Measurements from ENCODE around the gene FBXW4.

Gene FBXW4

GRCh38 chr10:101565936-101566332 lies 129.0 kb downstream of the FBXW4 start:
- no peak overlapping the region for H3K18ac ChIP-seq (ENCODE audit: low read length)
- WGBS (ENCODE audit: extremely low coverage, insufficient coverage, low lambda C conversion rate) = no CpG with 5 or more reads among the region's 8 CpGs
- no peaks in the 10 kb centered on the region for H3K79me1 ChIP-seq (ENCODE audit: low read length)
- no peak overlapping the region for H3K56ac ChIP-seq (ENCODE audit: low read length)
- H3K4me2 ChIP-seq (ENCODE audit: low read length) = no peak overlapping the region
- H4K5ac ChIP-seq (ENCODE audit: low read length) = no peak overlapping the region
- no peak overlapping the region for H3K23ac ChIP-seq (ENCODE audit: low read length)
- no peak overlapping the region for H2BK5ac ChIP-seq (ENCODE audit: low read length)
- no peak overlapping the region for H2BK15ac ChIP-seq (replicated peaks; ENCODE audit: low read depth)
- no peaks in the 10 kb centered on the region for H3K36me3 ChIP-seq (ENCODE audit: control insufficient read depth, insufficient read depth, low read length)
- no peak overlapping the region for H3K9ac ChIP-seq (ENCODE audit: low read length)
- H3K4me3 ChIP-seq (ENCODE audit: low read length) = no peak overlapping the region
- no peak overlapping the region for H3K4ac ChIP-seq (ENCODE audit: low read depth, low read length)
- no peak overlapping the region for H4K8ac ChIP-seq (ENCODE audit: low read depth, low read length)
- peaks cover 6% of the 10 kb centered on the region for H3K27me3 ChIP-seq (ENCODE audit: insufficient read depth, low read length, poor library complexity)
- H3K4me1 ChIP-seq (ENCODE audit: control insufficient read depth, low read depth, low read length) = no peaks in the 10 kb centered on the region
- H2AK5ac ChIP-seq (ENCODE audit: low read length) = no peak overlapping the region
- H3K79me2 ChIP-seq (ENCODE audit: control insufficient read depth, insufficient read depth, low read length) = no peaks in the 10 kb centered on the region
- no peak for DNase-seq
- no peak overlapping the region for H2BK120ac ChIP-seq (ENCODE audit: low read depth, low read length)
- H3K27ac ChIP-seq (ENCODE audit: low read depth, low read length) = no peak overlapping the region

- Histone ChIP-seq H2BK5ac (ENCODE audit: low read length) (no peak overlapping the region), H3K27ac (ENCODE audit: low read depth, low read length) (no peak overlapping the region), H2BK120ac (ENCODE audit: low read depth, low read length) (no peak overlapping the region), H3K4ac (ENCODE audit: low read depth, low read length) (no peak overlapping the region), H3K18ac (ENCODE audit: low read length) (no peak overlapping the region), H3K4me3 (ENCODE audit: low read length) (no peak overlapping the region), H3K4me1 (ENCODE audit: control insufficient read depth, low read depth, low read length) (no peaks in the 10 kb centered on the region), H3K9ac (ENCODE audit: low read length) (no peak overlapping the region), H4K5ac (ENCODE audit: low read length) (no peak overlapping the region), H4K8ac (ENCODE audit: low read depth, low read length) (no peak overlapping the region), H3K27me3 (ENCODE audit: insufficient read depth, low read length, poor library complexity) (peaks cover 6% of the 10 kb centered on the region), H3K23ac (ENCODE audit: low read length) (no peak overlapping the region), H2AK5ac (ENCODE audit: low read length) (no peak overlapping the region), H2BK15ac (replicated peaks; ENCODE audit: low read depth) (no peak overlapping the region), H3K79me1 (ENCODE audit: low read length) (no peaks in the 10 kb centered on the region), H3K4me2 (ENCODE audit: low read length) (no peak overlapping the region), H3K36me3 (ENCODE audit: control insufficient read depth, insufficient read depth, low read length) (no peaks in the 10 kb centered on the region), H3K79me2 (ENCODE audit: control insufficient read depth, insufficient read depth, low read length) (no peaks in the 10 kb centered on the region), H3K56ac (ENCODE audit: low read length) (no peak overlapping the region)
- no peak for DNase-seq
- no CpG with 5 or more reads among the region's 5 CpGs for WGBS (ENCODE audit: extremely low coverage, insufficient coverage, low lambda C conversion rate)
Measured at GRCh38 chr10:101565370-101565900, 129.5 kb downstream of the FBXW4 start.

GRCh38 chr10:101564490-101564991 lies 130.4 kb downstream of the FBXW4 start:
- Histone ChIP-seq H3K18ac (ENCODE audit: low read length) (no peak overlapping the region), H2BK120ac (ENCODE audit: low read depth, low read length) (no peak overlapping the region), H3K4me2 (ENCODE audit: low read length) (no peak overlapping the region), H3K4me1 (ENCODE audit: control insufficient read depth, low read depth, low read length) (no peaks in the 10 kb centered on the region), H3K27ac (ENCODE audit: low read depth, low read length) (no peak overlapping the region), H4K5ac (ENCODE audit: low read length) (no peak overlapping the region), H2BK15ac (replicated peaks; ENCODE audit: low read depth) (no peak overlapping the region), H3K4me3 (ENCODE audit: low read length) (no peak overlapping the region), H4K8ac (ENCODE audit: low read depth, low read length) (no peak overlapping the region), H3K4ac (ENCODE audit: low read depth, low read length) (no peak overlapping the region), H3K36me3 (ENCODE audit: control insufficient read depth, insufficient read depth, low read length) (no peaks in the 10 kb centered on the region), H3K9ac (ENCODE audit: low read length) (no peak overlapping the region), H3K27me3 (ENCODE audit: insufficient read depth, low read length, poor library complexity) (peaks cover 6% of the 10 kb centered on the region), H2BK5ac (ENCODE audit: low read length) (no peak overlapping the region), H3K79me2 (ENCODE audit: control insufficient read depth, insufficient read depth, low read length) (no peaks in the 10 kb centered on the region), H3K56ac (ENCODE audit: low read length) (no peak overlapping the region), H3K23ac (ENCODE audit: low read length) (no peak overlapping the region), H3K79me1 (ENCODE audit: low read length) (no peaks in the 10 kb centered on the region), H2AK5ac (ENCODE audit: low read length) (no peak overlapping the region)
- no CpG with 5 or more reads among the region's 15 CpGs for WGBS (ENCODE audit: extremely low coverage, insufficient coverage, low lambda C conversion rate)
- DNase-seq = no peak

GRCh38 chr10:101563497-101564040 lies 131.4 kb downstream of the FBXW4 start:
- Histone ChIP-seq H3K27ac (ENCODE audit: low read depth, low read length) (no peak overlapping the region), H3K79me1 (ENCODE audit: low read length) (no peaks in the 10 kb centered on the region), H2BK5ac (ENCODE audit: low read length) (no peak overlapping the region), H3K4me2 (ENCODE audit: low read length) (no peak overlapping the region), H3K18ac (ENCODE audit: low read length) (no peak overlapping the region), H3K4me1 (ENCODE audit: control insufficient read depth, low read depth, low read length) (no peaks in the 10 kb centered on the region), H3K27me3 (ENCODE audit: insufficient read depth, low read length, poor library complexity) (peaks cover 6% of the 10 kb centered on the region), H3K23ac (ENCODE audit: low read length) (no peak overlapping the region), H3K4ac (ENCODE audit: low read depth, low read length) (no peak overlapping the region), H3K56ac (ENCODE audit: low read length) (no peak overlapping the region), H2BK120ac (ENCODE audit: low read depth, low read length) (no peak overlapping the region), H3K36me3 (ENCODE audit: control insufficient read depth, insufficient read depth, low read length) (no peaks in the 10 kb centered on the region), H4K5ac (ENCODE audit: low read length) (no peak overlapping the region), H3K4me3 (ENCODE audit: low read length) (no peak overlapping the region), H3K9ac (ENCODE audit: low read length) (no peak overlapping the region), H3K79me2 (ENCODE audit: control insufficient read depth, insufficient read depth, low read length) (no peaks in the 10 kb centered on the region), H2BK15ac (replicated peaks; ENCODE audit: low read depth) (no peak overlapping the region), H4K8ac (ENCODE audit: low read depth, low read length) (no peak overlapping the region), H2AK5ac (ENCODE audit: low read length) (no peak overlapping the region)
- WGBS (ENCODE audit: extremely low coverage, insufficient coverage, low lambda C conversion rate) = no CpG with 5 or more reads among the region's 11 CpGs
- no peak for DNase-seq

GRCh38 chr10:101563007-101563406 lies 132.0 kb downstream of the FBXW4 start:
- no peaks in the 10 kb centered on the region for H3K36me3 ChIP-seq (ENCODE audit: control insufficient read depth, insufficient read depth, low read length)
- WGBS (ENCODE audit: extremely low coverage, insufficient coverage, low lambda C conversion rate) = no CpG with 5 or more reads among the region's 3 CpGs

GRCh38 chr10:101562231-101562630 lies 132.7 kb downstream of the FBXW4 start:
- Histone ChIP-seq H3K9ac (ENCODE audit: low read length) (no peak overlapping the region), H3K4me2 (ENCODE audit: low read length) (no peak overlapping the region), H3K36me3 (ENCODE audit: control insufficient read depth, insufficient read depth, low read length) (no peaks in the 10 kb centered on the region), H2BK15ac (replicated peaks; ENCODE audit: low read depth) (no peak overlapping the region), H4K5ac (ENCODE audit: low read length) (no peak overlapping the region), H3K56ac (ENCODE audit: low read length) (no peak overlapping the region), H2BK5ac (ENCODE audit: low read length) (no peak overlapping the region), H3K18ac (ENCODE audit: low read length) (no peak overlapping the region), H3K27ac (ENCODE audit: low read depth, low read length) (no peak overlapping the region), H3K4me3 (ENCODE audit: low read length) (no peak overlapping the region), H3K4ac (ENCODE audit: low read depth, low read length) (no peak overlapping the region), H4K8ac (ENCODE audit: low read depth, low read length) (no peak overlapping the region), H3K79me2 (ENCODE audit: control insufficient read depth, insufficient read depth, low read length) (no peaks in the 10 kb centered on the region), H2AK5ac (ENCODE audit: low read length) (no peak overlapping the region), H2BK120ac (ENCODE audit: low read depth, low read length) (no peak overlapping the region), H3K27me3 (ENCODE audit: insufficient read depth, low read length, poor library complexity) (peaks cover 4% of the 10 kb centered on the region), H3K23ac (ENCODE audit: low read length) (no peak overlapping the region), H3K4me1 (ENCODE audit: control insufficient read depth, low read depth, low read length) (no peaks in the 10 kb centered on the region), H3K79me1 (ENCODE audit: low read length) (no peaks in the 10 kb centered on the region)
- no peak for DNase-seq
- no CpG with 5 or more reads among the region's 5 CpGs for WGBS (ENCODE audit: extremely low coverage, insufficient coverage, low lambda C conversion rate)

More at GRCh38 chr10:101563007-101563406, 132.0 kb downstream of the FBXW4 start:
- no peak overlapping the region for H2BK5ac ChIP-seq (ENCODE audit: low read length)
- no peak overlapping the region for H2BK120ac ChIP-seq (ENCODE audit: low read depth, low read length)
- no peak overlapping the region for H4K8ac ChIP-seq (ENCODE audit: low read depth, low read length)
- H2AK5ac ChIP-seq (ENCODE audit: low read length) = no peak overlapping the region
- no peak overlapping the region for H3K27ac ChIP-seq (ENCODE audit: low read depth, low read length)
- no peaks in the 10 kb centered on the region for H3K79me2 ChIP-seq (ENCODE audit: control insufficient read depth, insufficient read depth, low read length)
- no peaks in the 10 kb centered on the region for H3K4me1 ChIP-seq (ENCODE audit: control insufficient read depth, low read depth, low read length)
- no peak overlapping the region for H3K18ac ChIP-seq (ENCODE audit: low read length)
- DNase-seq = no peak
- H3K4me3 ChIP-seq (ENCODE audit: low read length) = no peak overlapping the region
- H3K79me1 ChIP-seq (ENCODE audit: low read length) = no peaks in the 10 kb centered on the region
- no peak overlapping the region for H3K4me2 ChIP-seq (ENCODE audit: low read length)
- no peak overlapping the region for H4K5ac ChIP-seq (ENCODE audit: low read length)
- no peak overlapping the region for H3K9ac ChIP-seq (ENCODE audit: low read length)
- H3K4ac ChIP-seq (ENCODE audit: low read depth, low read length) = no peak overlapping the region
- no peak overlapping the region for H2BK15ac ChIP-seq (replicated peaks; ENCODE audit: low read depth)
- H3K56ac ChIP-seq (ENCODE audit: low read length) = no peak overlapping the region
- H3K23ac ChIP-seq (ENCODE audit: low read length) = no peak overlapping the region
- peaks cover 6% of the 10 kb centered on the region for H3K27me3 ChIP-seq (ENCODE audit: insufficient read depth, low read length, poor library complexity)
